Measurements from ENCODE around the gene KCNE4.

DNA sequence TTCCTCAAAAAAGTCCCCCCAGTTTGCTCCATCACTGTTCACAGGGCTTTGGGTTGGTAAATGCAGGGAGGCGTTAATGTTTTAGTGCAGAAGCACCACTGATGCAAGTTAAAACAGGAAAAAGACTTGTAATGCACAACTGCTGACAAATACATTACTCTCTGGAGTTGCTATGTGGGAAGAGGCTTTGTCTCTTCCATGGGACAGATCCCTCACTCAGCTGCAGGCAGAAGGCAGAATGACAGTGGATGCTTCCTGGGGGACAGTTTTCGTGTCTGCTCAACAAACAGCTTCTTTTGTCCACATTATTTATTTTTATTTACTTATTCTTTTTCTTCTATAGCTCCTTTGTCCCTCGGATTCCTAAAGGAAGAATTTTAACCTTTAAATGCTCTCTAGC is 22.7 kb upstream of the KCNE4 start:
- TF ChIP-seq, protein P1, sequence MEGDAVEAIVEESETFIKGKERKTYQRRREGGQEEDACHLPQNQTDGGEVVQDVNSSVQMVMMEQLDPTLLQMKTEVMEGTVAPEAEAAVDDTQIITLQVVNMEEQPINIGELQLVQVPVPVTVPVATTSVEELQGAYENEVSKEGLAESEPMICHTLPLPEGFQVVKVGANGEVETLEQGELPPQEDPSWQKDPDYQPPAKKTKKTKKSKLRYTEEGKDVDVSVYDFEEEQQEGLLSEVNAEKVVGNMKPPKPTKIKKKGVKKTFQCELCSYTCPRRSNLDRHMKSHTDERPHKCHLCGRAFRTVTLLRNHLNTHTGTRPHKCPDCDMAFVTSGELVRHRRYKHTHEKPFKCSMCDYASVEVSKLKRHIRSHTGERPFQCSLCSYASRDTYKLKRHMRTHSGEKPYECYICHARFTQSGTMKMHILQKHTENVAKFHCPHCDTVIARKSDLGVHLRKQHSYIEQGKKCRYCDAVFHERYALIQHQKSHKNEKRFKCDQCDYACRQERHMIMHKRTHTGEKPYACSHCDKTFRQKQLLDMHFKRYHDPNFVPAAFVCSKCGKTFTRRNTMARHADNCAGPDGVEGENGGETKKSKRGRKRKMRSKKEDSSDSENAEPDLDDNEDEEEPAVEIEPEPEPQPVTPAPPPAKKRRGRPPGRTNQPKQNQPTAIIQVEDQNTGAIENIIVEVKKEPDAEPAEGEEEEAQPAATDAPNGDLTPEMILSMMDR (IDR thresholded peaks at IDR 0.05; ENCODE audit: borderline replicate concordance, extremely low read depth, low read length, poor library complexity, severe bottlenecking), result no peak
- no peak for TF ChIP-seq EZH2 (IDR thresholded peaks at IDR 0.05; ENCODE audit: borderline replicate concordance, low read depth, low read length, severe bottlenecking)

All from DND-41 (cell line).